OCI-LY3 (cell line): ENCODE measurements around the gene PACC1.

Experiments
- H2AFZ ChIP-seq: fragments of 200-600, 300-600 bp; shearing (Covaris generic); 2 replicates; pipeline ENCODE4 v1.6.0; 2014; ENCODE audit warnings: antibody characterized with exemption, low read depth, low read length
- H3K27ac ChIP-seq: fragments of 200-600, 300-600 bp; sonication (generic); 2 replicates; pipeline ENCODE4 v1.5.1; 2014; ENCODE audit warnings: mild to moderate bottlenecking, low read length, moderate library complexity, mixed read lengths
- H3K27me3 ChIP-seq: fragments of 200-600, 300-600 bp; sonication (generic); 2 replicates; pipeline ENCODE4 v1.6.1; 2014; ENCODE audit warnings: low read depth, low read length, mixed read lengths
- H3K36me3 ChIP-seq: fragments of 200-600, 300-600 bp; sonication (generic); replicated peaks from 2 replicates; pipeline ENCODE3; 2014; ENCODE audit warnings: low read depth, low read length, mixed read lengths
- H3K4me1 ChIP-seq: fragments of 300-600, 200-600 bp; sonication (generic); 2 replicates; pipeline ENCODE4 v1.6.1; 2014; ENCODE audit warnings: low read length, mixed read lengths
- H3K4me2 ChIP-seq: fragments of 200-600, 300-600 bp; sonication (generic); 2 replicates; pipeline ENCODE4 v1.6.1; 2014; ENCODE audit warnings: low read length, mixed read lengths
- H3K4me3 ChIP-seq: fragments of 300-600, 200-600 bp; sonication (generic); 2 replicates; pipeline ENCODE4 v1.5.1; 2014; ENCODE audit warnings: antibody characterized with exemption, mild to moderate bottlenecking, low read length, moderate library complexity
- H3K79me2 ChIP-seq: fragments of 300-600, 200-600 bp; shearing (Covaris generic); 2 replicates; pipeline ENCODE4 v1.6.1; 2014; ENCODE audit warnings: mild to moderate bottlenecking, low read length, mixed read lengths
- H3K9ac ChIP-seq: fragments of 300-600, 200-600 bp; shearing (Covaris generic); 2 replicates; pipeline ENCODE4 v1.6.0; 2014; ENCODE audit warnings: mild to moderate bottlenecking, low read length, moderate library complexity
- H3K9me3 ChIP-seq: fragments of 200-600, 300-600 bp; shearing (Covaris generic); 2 replicates; pipeline ENCODE4 v1.6.1; 2014; ENCODE audit warnings: low read length, mixed read lengths; ENCODE audit not compliant: insufficient read depth
- H4K20me1 ChIP-seq: fragments of 200-600, 300-600 bp; sonication (generic); 2 replicates; pipeline ENCODE4 v1.6.1; 2016; ENCODE audit warnings: low read length, mixed read lengths; ENCODE audit not compliant: insufficient read depth
- CTCF ChIP-seq: fragments of 200-600, 300-600 bp; sonication (generic); IDR thresholded peaks from 2 replicates; pipeline ENCODE4 v1.5.1; 2014; ENCODE audit warnings: antibody characterized with exemption, low read length, low read depth
- EZH2phosphoT487 ChIP-seq: fragments of 200-600 bp; shearing (Covaris generic); IDR thresholded peaks from 2 replicates; pipeline ENCODE4 v1.6.1; 2018; ENCODE audit warnings: antibody characterized with exemption, mixed run types, low read depth

The PACC1 gene

DNA sequence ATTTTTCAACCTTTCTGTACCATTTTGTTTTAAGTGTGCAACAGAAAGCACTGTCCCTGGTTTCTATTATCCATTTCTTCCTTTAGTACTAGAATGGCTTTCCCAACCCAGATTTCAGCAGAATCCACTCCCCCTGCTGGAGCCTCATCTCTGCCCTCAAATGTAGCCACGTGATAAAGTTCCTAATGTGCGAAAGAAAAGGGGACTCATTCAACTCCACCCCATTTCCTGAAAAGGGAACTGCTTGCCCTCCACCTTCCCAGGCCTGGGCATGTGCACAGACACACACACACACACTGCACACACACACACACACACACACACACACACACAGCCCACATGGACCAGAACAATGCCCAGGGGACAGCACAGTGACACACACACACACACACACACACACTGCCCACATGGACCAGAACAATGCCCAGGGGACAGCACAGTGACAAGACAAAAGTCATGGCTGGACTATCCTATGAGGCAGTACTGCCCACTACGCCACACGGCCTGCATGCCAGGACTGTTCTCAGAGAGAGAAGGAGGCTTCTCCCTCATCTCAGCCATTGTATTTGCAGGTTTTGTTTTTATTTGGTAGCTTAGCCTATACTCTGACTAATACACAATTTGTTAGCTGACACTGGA is 33.2 kb downstream of the PACC1 start:
- H3K79me2 ChIP-seq = no peaks in the 10 kb centered on the region
- no peaks in the 10 kb centered on the region for H3K4me1 ChIP-seq
- no peaks in the 10 kb centered on the region for H3K27me3 ChIP-seq
- no peak overlapping the region for H3K4me2 ChIP-seq
- peaks cover 80% of the 10 kb centered on the region for H3K36me3 ChIP-seq
- H3K9ac ChIP-seq = no peak overlapping the region
- TF ChIP-seq CTCF (no peak), EZH2phosphoT487 (no peak)
- no peak overlapping the region for H3K27ac ChIP-seq
- H3K9me3 ChIP-seq = no peaks in the 10 kb centered on the region
- no peaks in the 10 kb centered on the region for H4K20me1 ChIP-seq
- no peak overlapping the region for H3K4me3 ChIP-seq
- H2AFZ ChIP-seq = no peak overlapping the region

- peaks cover 72% of the 10 kb centered on the region for H3K36me3 ChIP-seq
Measured at GRCh38 chr1:212379366-212379765, 35.3 kb downstream of the PACC1 start.

DNA sequence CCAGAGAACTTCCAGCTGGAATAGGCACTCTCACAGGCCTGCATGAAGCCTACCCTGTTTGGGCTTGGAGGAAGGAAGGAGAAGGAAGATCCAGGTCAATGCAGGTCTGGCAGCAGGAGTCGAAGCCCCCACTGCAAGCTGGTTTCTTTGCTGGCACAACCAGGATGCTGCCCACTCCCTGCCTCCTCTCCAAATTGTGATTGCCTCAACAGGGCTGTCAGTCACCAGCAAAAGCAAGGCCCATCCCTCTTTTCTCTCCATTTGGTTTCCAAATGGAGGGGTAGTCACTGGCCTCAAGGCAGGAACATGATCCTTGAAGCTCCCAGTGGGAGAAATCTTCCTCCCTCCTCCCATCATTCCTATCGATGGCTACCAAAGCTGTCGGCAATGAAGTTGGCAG is 37.0 kb downstream of the PACC1 start:
- H3K9me3 ChIP-seq = no peaks in the 10 kb centered on the region
- peaks cover 70% of the 10 kb centered on the region for H3K36me3 ChIP-seq
- H3K4me1 ChIP-seq = no peaks in the 10 kb centered on the region
- TF ChIP-seq EZH2phosphoT487 (no peak), CTCF (no peak)
- no peak overlapping the region for H3K9ac ChIP-seq
- no peaks in the 10 kb centered on the region for H3K27me3 ChIP-seq
- no peaks in the 10 kb centered on the region for H3K79me2 ChIP-seq
- H3K27ac ChIP-seq = no peak overlapping the region
- no peak overlapping the region for H2AFZ ChIP-seq
- H3K4me3 ChIP-seq = no peak overlapping the region
- no peak overlapping the region for H3K4me2 ChIP-seq
- H4K20me1 ChIP-seq = no peaks in the 10 kb centered on the region

More at GRCh38 chr1:212379366-212379765, 35.3 kb downstream of the PACC1 start:
- H2AFZ ChIP-seq = no peak overlapping the region
- no peaks in the 10 kb centered on the region for H3K27me3 ChIP-seq
- no peaks in the 10 kb centered on the region for H3K79me2 ChIP-seq
- no peak for TF ChIP-seq CTCF
- no peak for TF ChIP-seq EZH2phosphoT487
- no peaks in the 10 kb centered on the region for H3K4me1 ChIP-seq
- H3K9me3 ChIP-seq = no peaks in the 10 kb centered on the region
- H3K4me2 ChIP-seq = no peak overlapping the region
- H3K4me3 ChIP-seq = no peak overlapping the region
- no peak overlapping the region for H3K9ac ChIP-seq
- H3K27ac ChIP-seq = no peak overlapping the region
- H4K20me1 ChIP-seq = no peaks in the 10 kb centered on the region

- TF ChIP-seq EZH2phosphoT487 (no peak), CTCF (no peak)
- Histone ChIP-seq H3K4me1 (no peaks in the 10 kb centered on the region), H3K36me3 (peaks cover 73% of the 10 kb centered on the region), H3K4me2 (no peak overlapping the region), H3K9me3 (no peaks in the 10 kb centered on the region), H4K20me1 (no peaks in the 10 kb centered on the region), H3K27me3 (no peaks in the 10 kb centered on the region), H3K27ac (no peak overlapping the region), H2AFZ (no peak overlapping the region), H3K79me2 (no peaks in the 10 kb centered on the region), H3K4me3 (no peak overlapping the region), H3K9ac (no peak overlapping the region)
Measured at GRCh38 chr1:212375986-212376385, 38.7 kb downstream of the PACC1 start.
